ENCODE measurements around the gene GATD1. TPM values are rescaled to one million over a fixed set of nuclear protein-coding genes. Genes with fewer than 3 reads are reported as not detected.

The GATD1 gene
- total RNA-seq, 2 donors from 2014 or later, result 13.3 to 29.8 TPM

DNA sequence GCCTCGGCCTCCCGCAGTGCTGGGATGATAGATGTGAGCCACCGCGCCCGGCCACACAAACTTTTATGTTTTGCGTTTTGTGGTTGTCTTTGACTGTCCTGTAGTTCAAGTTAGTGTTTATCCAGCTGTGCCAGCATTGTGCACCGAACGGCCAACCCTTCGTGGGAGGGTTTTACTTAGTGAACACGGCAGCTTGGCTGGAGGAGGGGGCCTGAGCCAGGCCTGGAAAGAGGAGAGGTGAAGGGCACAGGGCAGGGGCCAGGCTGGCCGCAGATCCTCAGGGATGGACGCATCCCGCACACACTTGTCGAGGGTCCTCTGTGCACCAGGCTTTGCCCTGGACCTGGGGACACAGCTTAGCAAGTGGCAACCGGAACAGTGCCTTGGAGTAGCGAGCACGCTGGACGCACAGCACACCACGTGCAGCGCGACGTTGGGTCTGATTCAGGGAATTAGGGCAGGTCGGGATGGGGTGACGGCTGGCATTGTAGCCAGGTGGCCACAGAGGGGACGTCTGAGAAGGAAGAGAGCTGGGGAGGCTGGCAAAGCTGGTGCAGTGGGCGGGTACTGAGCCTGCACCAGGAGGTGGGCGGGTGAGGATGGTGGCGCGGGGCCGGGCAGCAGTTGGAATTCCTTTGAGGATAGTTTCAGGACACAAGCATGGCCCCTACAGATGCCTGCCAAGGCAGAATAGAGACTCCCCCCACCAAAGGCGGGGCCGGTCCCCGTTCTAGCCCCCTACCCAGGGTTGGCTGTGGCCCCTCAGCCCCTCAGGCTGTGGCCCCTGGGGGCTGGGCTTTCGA lies 57.9 kb downstream of the GATD1 start:
- H3K4me3 ChIP-seq, result no peak overlapping the region
- H3K4me1 ChIP-seq, result peaks cover 0 to 12% of the 10 kb centered on the region in 2 donors
- H3K27me3 ChIP-seq, result peaks cover 0 to 9% of the 10 kb centered on the region in 2 donors
- DNase-seq (ENCODE audit: low spot score), result no peak
- no peak for TF ChIP-seq CTCF (IDR thresholded peaks at IDR 0.05)
- no peaks in the 10 kb centered on the region for H3K9me3 ChIP-seq
- H3K36me3 ChIP-seq, result no peaks in the 10 kb centered on the region
- H3K27ac ChIP-seq, result no peak overlapping the region

Other genes with a start within 250 kb of the GATD1 start
- 10 to 100 TPM; 31.7 to 48.1 TPM for gene HRAS, start 241.9 kb downstream of the GATD1 start, total RNA-seq
- under 1 TPM; 0.12 to 0.15 TPM for gene LRRC56, start 240.0 kb downstream of the GATD1 start, total RNA-seq
- gene LMNTD2, start 216.7 kb downstream of the GATD1 start, total RNA-seq, result under 1 TPM; 0.33 to 0.86 TPM
- gene RASSF7, start 216.5 kb downstream of the GATD1 start, total RNA-seq, result 10 to 100 TPM in 1 of 2 donors, 1 to 10 TPM in 1; 8.5 to 13.0 TPM
- gene PHRF1, start 201.0 kb downstream of the GATD1 start, total RNA-seq, result 10 to 100 TPM; 12.4 to 14.2 TPM
- 10 to 100 TPM in 1 of 2 donors, 1 to 10 TPM in 1; 9.6 to 14.9 TPM for gene IRF7, start 161.5 kb downstream of the GATD1 start, total RNA-seq
- not detected for gene CDHR5, start 152.5 kb downstream of the GATD1 start, total RNA-seq
- gene SCT, start 150.3 kb downstream of the GATD1 start, total RNA-seq, result not detected
- gene DRD4, start 140.2 kb downstream of the GATD1 start, total RNA-seq, result not detected
- gene DEAF1, start 82.3 kb downstream of the GATD1 start, total RNA-seq, result 10 to 100 TPM; 15.5 to 26.6 TPM
- 10 to 100 TPM; 12.5 to 20.7 TPM for gene TMEM80, start 81.7 kb downstream of the GATD1 start, total RNA-seq
- gene EPS8L2, start 71.3 kb downstream of the GATD1 start, total RNA-seq, result 1 to 10 TPM; 4.7 to 7.5 TPM
- 100 to 1,000 TPM in 1 of 2 donors, 10 to 100 TPM in 1; 90.3 to 111 TPM for gene TALDO1, start 30.0 kb downstream of the GATD1 start, total RNA-seq
- 1 to 10 TPM in 1 of 2 donors, not detected in 1; 1.1 TPM for gene CEND1, start 12.6 kb upstream of the GATD1 start, total RNA-seq
- gene SLC25A22, start 20.8 kb upstream of the GATD1 start, total RNA-seq, result 1 to 10 TPM; 2.7 to 5.6 TPM
- gene PIDD1, start 27.7 kb upstream of the GATD1 start, total RNA-seq, result 10 to 100 TPM in 1 of 2 donors, 1 to 10 TPM in 1; 6.0 to 12.1 TPM
- gene RPLP2, start 32.5 kb upstream of the GATD1 start, total RNA-seq, result 100 to 1,000 TPM; 145 to 384 TPM
- 100 to 1,000 TPM in 1 of 2 donors, 10 to 100 TPM in 1; 94.4 to 123 TPM for gene PNPLA2, start 41.4 kb upstream of the GATD1 start, total RNA-seq
- gene CRACR2B, start 50.4 kb upstream of the GATD1 start, total RNA-seq, result 10 to 100 TPM; 15.6 to 29.7 TPM
- 100 to 1,000 TPM; 322 to 710 TPM for gene CD151, start 55.5 kb upstream of the GATD1 start, total RNA-seq
- 100 to 1,000 TPM in 1 of 2 donors, 10 to 100 TPM in 1; 54.5 to 132 TPM for gene POLR2L, start 65.0 kb upstream of the GATD1 start, total RNA-seq
- gene TSPAN4, start 65.4 kb upstream of the GATD1 start, total RNA-seq, result 10 to 100 TPM; 37.2 to 81.0 TPM
- 10 to 100 TPM; 46.9 to 78.7 TPM for gene CHID1, start 133.3 kb upstream of the GATD1 start, total RNA-seq
- 10 to 100 TPM; 28.8 to 41.7 TPM for gene AP2A2, start 148.4 kb upstream of the GATD1 start, total RNA-seq

All from right atrium auricular region (tissue), 2 donors.